Neural cell (in vitro differentiated cells): ENCODE data around the gene NR2C2.

Experiments
- POLR2AphosphoS5 ChIP-seq: IDR thresholded peaks from 2 replicates; pipeline ENCODE4 v1.6.1; 2012
- SMC3 ChIP-seq: fragments of 450-650 bp; conservative IDR thresholded peaks from 2 replicates; pipeline ENCODE4 v1.6.1; 2014; ENCODE audit warnings: antibody characterized with exemption, mild to moderate bottlenecking, moderate library complexity; ENCODE audit not compliant: poor library complexity

GRCh38 chr3:14947100-14947885, at the start of gene NR2C2:
- TF ChIP-seq POLR2AphosphoS5 (peak; percentile 67), SMC3 (peak; percentile 32)
